ENCODE results near the gene CALU.

GRCh38 chr7:128758553-128758952 lies 19.4 kb downstream of the CALU start:
- no peak for TF ChIP-seq CTCF (IDR thresholded peaks at IDR 0.05 in 8 of 11, conservative IDR thresholded peaks at IDR 0.05 in 3 of 11)
- no peak for TF ChIP-seq POLR2A (IDR thresholded peaks at IDR 0.05)
- TF ChIP-seq POLR2AphosphoS5 (IDR thresholded peaks at IDR 0.05), result no peak

All from spleen (tissue), 7 donors.